ENCODE measurements around the gene PRICKLE2.

DNA sequence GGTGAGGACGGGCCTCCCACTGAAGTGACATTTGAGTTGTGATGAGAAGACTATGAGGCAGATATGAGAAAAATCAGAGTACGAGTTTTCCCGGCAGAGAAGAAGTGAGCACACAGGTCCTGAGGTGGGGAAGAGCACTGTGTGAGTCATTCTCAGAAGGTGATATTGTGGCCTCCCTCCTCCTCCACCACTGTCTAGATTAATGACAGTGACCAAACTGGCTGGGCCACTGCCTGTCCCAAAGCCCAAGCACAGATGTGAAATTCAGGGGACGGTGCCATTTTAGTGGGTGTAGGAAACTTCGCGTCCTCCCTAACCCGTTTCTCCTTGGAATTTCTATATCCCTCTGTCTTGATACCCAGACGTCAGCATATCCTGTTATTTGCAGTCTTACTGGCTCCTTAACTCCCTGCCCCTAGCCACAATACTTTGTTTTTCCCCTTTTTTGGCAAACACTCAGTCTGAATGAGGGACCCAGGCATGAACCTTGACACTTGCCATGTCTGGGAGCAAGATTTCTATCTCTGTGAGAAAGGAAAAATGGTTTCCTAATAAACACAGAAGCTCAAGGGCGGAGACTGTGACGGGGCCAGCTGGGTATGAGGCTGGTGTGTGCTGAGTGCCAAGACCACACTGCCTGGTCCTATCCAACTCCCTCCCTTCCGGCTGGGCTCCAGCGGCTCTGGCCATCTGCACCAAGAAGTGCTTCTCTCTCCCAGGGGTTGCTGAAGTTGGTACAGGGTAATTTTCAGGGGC is 15.2 kb downstream of the PRICKLE2 start:
- TF ChIP-seq, protein P1, sequence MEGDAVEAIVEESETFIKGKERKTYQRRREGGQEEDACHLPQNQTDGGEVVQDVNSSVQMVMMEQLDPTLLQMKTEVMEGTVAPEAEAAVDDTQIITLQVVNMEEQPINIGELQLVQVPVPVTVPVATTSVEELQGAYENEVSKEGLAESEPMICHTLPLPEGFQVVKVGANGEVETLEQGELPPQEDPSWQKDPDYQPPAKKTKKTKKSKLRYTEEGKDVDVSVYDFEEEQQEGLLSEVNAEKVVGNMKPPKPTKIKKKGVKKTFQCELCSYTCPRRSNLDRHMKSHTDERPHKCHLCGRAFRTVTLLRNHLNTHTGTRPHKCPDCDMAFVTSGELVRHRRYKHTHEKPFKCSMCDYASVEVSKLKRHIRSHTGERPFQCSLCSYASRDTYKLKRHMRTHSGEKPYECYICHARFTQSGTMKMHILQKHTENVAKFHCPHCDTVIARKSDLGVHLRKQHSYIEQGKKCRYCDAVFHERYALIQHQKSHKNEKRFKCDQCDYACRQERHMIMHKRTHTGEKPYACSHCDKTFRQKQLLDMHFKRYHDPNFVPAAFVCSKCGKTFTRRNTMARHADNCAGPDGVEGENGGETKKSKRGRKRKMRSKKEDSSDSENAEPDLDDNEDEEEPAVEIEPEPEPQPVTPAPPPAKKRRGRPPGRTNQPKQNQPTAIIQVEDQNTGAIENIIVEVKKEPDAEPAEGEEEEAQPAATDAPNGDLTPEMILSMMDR (IDR thresholded peaks at IDR 0.05), result no peak
- TF ChIP-seq POLR2A (IDR thresholded peaks at IDR 0.05), result no peak
